Stimulated activated CD8-positive, alpha-beta memory T cell treated with anti-CD3 and anti-CD28 coated beads, Interleukin-12 subunit alpha, Interleukin-12 subunit beta, amount 100 ng/mL, for 4 hours (primary cell): ENCODE results near the gene WDR35.

ENCODE experiments used
- DNase-seq: peaks from one replicate; pipeline ENCODE4 v3.0.0-alpha.2; 2020; ENCODE audit warnings: low read depth

WDR35 gene

GRCh38 chr2:19989667-19990415 is at the start of gene WDR35:
Gene WDR35 (minus strand): TSS chr2:19990105. CDS start chr2:19990015, 90 bp downstream.
- peak; percentile 86 for DNase-seq

GRCh38 chr2:20037660-20038059 is 47.8 kb upstream of the WDR35 start:
- no peak for DNase-seq

DNA sequence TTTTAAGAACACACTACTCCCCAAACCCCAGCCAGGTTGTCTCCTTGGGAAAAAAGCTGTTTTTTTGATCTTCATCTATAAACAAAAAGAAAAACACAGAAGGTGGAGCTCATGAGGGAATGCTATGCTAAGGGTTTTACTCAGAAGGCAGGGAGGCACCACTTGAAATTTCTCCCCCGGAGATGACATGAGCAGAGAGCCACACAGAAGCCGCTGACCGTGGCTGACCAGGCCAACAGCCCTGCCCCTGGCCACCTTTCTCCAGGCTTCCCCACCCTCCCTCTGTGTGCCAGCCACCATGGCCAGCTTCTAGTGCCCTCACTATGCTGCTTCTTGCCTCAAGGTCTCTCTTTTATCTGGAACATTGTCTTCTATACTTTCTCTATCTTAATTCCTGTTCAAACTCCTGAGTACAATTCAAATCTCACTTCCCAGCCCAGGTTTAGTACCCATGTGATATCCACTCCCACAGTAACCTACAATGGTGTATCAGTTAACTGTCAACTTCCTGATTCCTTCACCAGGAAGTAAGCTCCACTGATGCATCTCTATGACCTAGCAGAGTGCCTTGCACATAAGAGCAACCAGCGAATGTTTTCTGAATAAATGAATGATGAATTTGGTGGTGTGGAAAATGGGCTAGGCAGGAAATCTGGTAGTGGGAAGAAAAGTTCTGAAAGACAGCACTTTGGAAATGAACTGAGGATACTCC is 46.2 kb upstream of the WDR35 start:
- DNase-seq, result no peak

DNA sequence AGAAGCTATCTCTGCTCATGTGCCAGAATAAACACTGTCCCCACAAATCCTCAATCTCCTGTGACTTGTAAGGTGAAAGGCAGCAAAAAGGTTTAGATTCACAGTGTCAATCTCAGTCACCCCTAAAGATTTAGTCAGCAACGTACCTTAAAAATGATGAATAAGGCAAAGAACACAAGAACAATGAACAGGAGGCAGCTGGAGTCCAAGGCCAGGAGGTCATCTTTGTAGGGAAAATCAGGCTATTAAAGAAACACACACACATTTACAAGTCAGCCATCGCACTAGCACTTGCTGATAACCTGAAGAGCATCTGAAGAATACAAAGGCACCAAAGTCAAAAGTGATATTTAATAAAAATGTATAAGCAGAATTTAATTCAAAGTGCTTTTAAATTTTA is 44.9 kb upstream of the WDR35 start:
- no peak for DNase-seq

- DNase-seq, result no peak
These were observed 44.3 kb upstream of the WDR35 start for GRCh38 chr2:20034218-20034617.

DNA sequence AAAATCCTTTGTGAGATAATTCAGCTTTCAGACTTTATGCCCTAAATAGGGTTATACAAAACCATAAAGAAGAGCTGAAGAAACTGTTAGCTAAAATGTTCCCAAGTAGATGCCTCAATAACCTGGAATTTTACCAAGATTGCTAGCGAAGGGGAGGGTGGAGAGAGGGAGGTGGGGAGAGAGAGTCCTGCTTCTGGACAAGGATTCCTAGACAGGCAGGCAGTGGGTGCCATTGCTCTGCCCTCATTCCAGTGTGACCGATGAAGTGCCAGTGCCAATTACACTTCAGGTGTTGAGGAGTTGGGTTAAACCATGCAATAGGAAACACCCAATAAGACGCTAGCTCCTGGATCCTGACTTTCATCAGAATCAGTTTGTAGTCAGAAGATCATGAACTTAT is 43.4 kb upstream of the WDR35 start:
- DNase-seq, result no peak

- DNase-seq, result no peak
These were observed 40.3 kb upstream of the WDR35 start for GRCh38 chr2:20030224-20030623.

DNA sequence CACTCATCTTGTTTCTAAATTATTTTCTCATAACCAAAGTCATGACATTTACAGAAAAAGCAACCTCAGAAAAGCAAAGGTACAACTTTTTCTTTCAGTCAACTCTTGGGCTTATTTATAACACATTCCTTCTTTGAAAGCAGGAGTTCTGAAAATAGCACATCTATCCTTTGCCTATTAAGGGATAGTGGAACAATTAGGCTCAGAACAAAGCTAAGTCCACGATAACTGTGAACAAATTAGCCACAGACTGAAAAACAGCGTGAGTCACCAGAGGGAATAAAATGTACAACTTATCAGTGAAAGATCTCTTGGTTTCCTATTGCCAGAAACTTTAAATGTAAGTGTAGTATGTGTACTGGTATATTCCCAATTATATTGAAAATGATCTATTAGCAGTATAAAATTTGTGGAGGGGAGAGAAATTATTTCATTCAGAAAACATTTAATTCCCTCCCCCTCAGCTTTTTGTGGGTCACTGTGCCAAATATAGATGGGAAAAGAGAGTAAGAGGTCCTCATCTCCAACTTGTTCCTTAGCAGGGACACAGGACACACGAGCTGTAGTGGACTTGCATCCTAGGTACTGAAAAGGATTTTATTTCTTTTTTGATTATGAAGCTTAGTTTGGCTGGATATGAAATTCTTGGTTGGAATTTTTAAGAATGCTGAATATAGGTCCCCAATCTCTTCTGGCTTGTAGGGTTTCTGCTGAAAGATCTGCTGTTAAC is 38.0 kb upstream of the WDR35 start:
- no peak for DNase-seq

DNA sequence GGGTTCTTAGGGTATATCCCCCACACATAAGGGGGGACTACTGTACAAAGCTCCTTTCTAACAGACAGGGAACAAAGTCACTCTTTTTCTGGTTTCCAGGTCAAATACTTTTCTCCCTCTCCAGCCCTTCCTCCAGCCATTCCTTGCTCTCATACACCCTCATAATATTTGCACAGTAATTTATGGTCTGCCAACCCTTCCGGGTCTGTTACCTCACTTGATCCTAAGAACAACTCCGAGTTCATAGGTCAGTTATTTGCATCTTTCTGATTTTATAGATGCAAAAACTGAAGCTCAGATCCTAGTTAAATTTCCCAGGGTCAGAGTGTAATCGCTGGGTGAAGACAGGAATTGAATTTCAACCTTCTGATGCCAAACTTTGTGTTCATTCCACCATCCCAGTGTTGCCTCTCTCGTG is 37.4 kb upstream of the WDR35 start:
- DNase-seq, result no peak

- no peak for DNase-seq
These were observed 35.3 kb upstream of the WDR35 start for GRCh38 chr2:20025065-20025786.

- no peak for DNase-seq
These were observed 33.8 kb upstream of the WDR35 start for GRCh38 chr2:20023688-20024087.

DNA sequence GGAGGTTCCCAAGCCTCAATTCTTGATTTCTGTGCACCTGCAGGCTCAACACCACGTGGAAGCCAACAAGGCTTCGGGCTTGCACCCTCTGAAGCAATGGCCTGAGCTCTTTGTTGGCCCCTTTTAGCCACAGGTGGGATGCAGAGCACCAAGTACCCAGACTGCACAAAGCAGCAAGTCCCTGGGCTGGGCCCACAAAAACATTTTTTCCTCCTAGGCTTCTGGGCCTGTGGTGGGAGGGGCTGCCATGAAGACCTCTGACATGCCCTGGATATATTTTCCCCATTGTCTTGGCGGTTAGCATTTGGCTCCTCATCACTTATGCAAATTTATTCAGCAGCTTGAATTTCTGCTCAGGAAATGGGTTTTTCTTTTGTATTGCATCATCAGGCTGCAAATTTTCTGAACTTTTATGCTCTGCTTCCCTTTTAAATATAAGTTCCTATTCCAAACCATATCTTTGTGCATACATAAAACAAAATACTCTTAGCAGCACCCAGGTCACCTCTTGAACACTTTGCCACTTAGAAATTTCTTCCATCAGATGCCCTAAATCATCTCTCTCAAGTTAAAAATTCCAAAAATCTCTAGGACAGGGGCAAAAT is 31.6 kb upstream of the WDR35 start:
- no peak for DNase-seq

DNA sequence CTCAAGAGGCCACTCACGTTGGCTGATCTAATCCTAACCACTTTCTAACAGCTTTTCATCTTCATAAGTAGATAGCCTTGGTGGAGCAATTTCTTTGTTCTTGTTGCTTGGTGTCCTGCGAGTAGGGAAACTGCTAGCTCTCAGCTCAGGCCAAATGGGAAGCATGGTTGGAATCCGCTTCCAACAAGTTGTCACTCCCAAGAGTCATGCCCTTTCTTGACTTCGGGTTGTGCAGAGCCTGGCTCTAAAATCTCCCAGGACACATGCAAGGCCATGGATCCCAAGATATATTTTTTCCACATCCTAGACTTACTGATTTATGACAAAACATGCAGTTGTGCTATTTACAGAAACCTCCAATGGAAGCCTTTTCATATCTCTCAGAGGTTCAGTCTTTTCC is 29.8 kb upstream of the WDR35 start:
- DNase-seq, result no peak

DNA sequence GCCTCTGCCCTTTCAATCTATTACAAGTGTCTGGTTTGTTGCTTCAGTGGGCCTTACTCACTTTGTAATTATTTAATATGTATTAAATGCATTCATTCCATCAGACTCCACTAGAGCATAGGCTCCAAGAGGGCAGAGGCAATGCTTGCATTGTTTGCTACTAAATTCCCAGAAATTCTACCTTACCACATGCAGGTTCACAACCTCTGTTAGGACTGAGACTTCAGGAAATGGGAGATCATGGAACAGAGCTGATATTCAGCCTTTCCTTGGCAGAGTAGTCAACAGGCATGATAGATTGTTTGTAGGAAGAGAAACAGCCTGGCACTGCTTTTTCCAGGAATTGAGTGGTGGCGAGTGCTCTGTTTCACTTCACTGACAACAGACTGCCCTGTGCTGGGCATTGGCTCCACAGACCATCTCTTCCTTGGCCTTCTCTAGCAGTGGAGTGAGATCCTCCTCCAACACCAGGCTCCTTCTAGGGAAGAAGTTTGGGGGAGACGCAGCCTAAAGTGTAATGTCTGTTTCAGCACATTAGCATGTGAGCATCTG is 28.8 kb upstream of the WDR35 start:
- no peak for DNase-seq

DNA sequence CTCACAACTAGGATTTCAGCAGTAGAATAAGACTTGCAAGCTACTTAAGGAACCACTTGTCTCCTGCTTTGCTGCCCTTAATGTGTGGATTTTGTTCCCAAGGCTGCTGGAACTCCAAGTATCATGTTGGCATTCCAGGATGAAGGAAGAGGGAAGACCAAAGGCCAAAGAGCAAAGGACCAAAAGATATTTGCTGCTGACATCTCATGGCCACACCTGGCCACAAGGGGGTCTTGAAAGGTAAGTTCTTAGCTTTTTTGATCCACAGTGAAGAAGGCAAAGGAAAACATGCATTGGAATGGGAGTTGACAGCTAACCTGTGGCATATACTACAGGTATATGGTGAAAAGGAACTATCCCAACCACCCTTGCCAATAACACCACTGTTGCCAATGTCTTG is 26.4 kb upstream of the WDR35 start:
- DNase-seq, result no peak

GRCh38 chr2:20015482-20016083 is 25.7 kb upstream of the WDR35 start:
- DNase-seq, result no peak

GRCh38 chr2:20013126-20013849 is 23.4 kb upstream of the WDR35 start:
- no peak for DNase-seq

- no peak for DNase-seq
These were observed 22.6 kb upstream of the WDR35 start, which contains the start of gene MATN3 for GRCh38 chr2:20012282-20013125. Gene MATN3 (minus strand): TSS chr2:20012668. CDS start chr2:20012631, 37 bp downstream.

GRCh38 chr2:20012032-20012281 is 22.1 kb upstream of the WDR35 start:
- DNase-seq, result no peak
